Karpas-422 (cell line): ENCODE data around the gene TP53BP1. TPM values are rescaled to one million over a fixed set of nuclear protein-coding genes. Genes with fewer than 3 reads are reported as not detected.
"Not testable (repeated sequence)": the region's sequence is repeated elsewhere in the genome, so short reads cannot be mapped to it uniquely, and the experiment has no call there.

ENCODE experiments used
- DNase-seq: peaks from one replicate; pipeline ENCODE4 v3.0.0-alpha.2; 2015
- H2AFZ ChIP-seq: fragments of 200-600 bp; sonication (generic); 2 replicates; pipeline ENCODE4 v1.6.1; 2014; ENCODE audit warnings: antibody characterized with exemption, low read length, mixed read lengths
- H3K27ac ChIP-seq: fragments of 200-600 bp; sonication (generic); 2 replicates; pipeline ENCODE4 v1.5.1; 2014; ENCODE audit warnings: mild to moderate bottlenecking, low read length, moderate library complexity
- H3K27me3 ChIP-seq: fragments of 200-600 bp; sonication (generic); 2 replicates; pipeline ENCODE4 v1.6.1; 2014; ENCODE audit warnings: low read length, mixed read lengths
- H3K36me3 ChIP-seq: fragments of 200-600 bp; sonication (generic); 2 replicates; pipeline ENCODE4 v1.6.1; 2014; ENCODE audit warnings: low read length, mixed read lengths; ENCODE audit not compliant: insufficient read depth
- H3K4me1 ChIP-seq: fragments of 200-600 bp; sonication (generic); 2 replicates; pipeline ENCODE4 v1.6.1; 2014; ENCODE audit warnings: mild to moderate bottlenecking, low read length, mixed read lengths
- H3K4me2 ChIP-seq: fragments of 200-600 bp; sonication (generic); 2 replicates; pipeline ENCODE4 v1.6.1; 2014; ENCODE audit warnings: low read length, low read depth, mild to moderate bottlenecking; ENCODE audit not compliant: poor library complexity, severe bottlenecking
- H3K4me3 ChIP-seq: fragments of 200-600 bp; sonication (generic); 2 replicates; pipeline ENCODE4 v1.5.1; 2014; ENCODE audit warnings: mild to moderate bottlenecking, antibody characterized with exemption, low read length, mixed read lengths
- H3K79me2 ChIP-seq: fragments of 200-600 bp; sonication (generic); 2 replicates; pipeline ENCODE4 v1.6.1; 2014; ENCODE audit warnings: mild to moderate bottlenecking, low read length, mixed read lengths
- H3K9ac ChIP-seq: fragments of 200-600 bp; sonication (generic); 2 replicates; pipeline ENCODE4 v1.6.0; 2014; ENCODE audit warnings: low read length
- H3K9me2 ChIP-seq: fragments of 200-600 bp; sonication (generic), shearing (Covaris generic); replicated peaks from 2 replicates; pipeline ENCODE4 v1.6.0; 2014; ENCODE audit warnings: mild to moderate bottlenecking, low read length, moderate library complexity; ENCODE audit not compliant: insufficient read depth
- H3K9me3 ChIP-seq: fragments of 300-700, 200-600 bp; sonication (generic); 2 replicates; pipeline ENCODE4 v1.6.1; 2014; ENCODE audit warnings: low read length, mixed read lengths
- H4K20me1 ChIP-seq: fragments of 200-600 bp; sonication (generic); 2 replicates; pipeline ENCODE4 v1.6.1; 2014; ENCODE audit warnings: mild to moderate bottlenecking, antibody characterized with exemption, low read length, low read depth; ENCODE audit not compliant: insufficient read depth
- total RNA-seq: library from RNA; depleted of rRNA; stranded (reverse); fragments of >200 nt; shearing (Covaris generic); gene quantifications from 2 replicates; pipeline ENCODE4 v1.2.3, GENCODE V29; 2014; ENCODE audit warnings: low replicate concordance

The TP53BP1 gene
- total RNA-seq, 1 experiment from 2014 or later = 62.7 TPM

DNA sequence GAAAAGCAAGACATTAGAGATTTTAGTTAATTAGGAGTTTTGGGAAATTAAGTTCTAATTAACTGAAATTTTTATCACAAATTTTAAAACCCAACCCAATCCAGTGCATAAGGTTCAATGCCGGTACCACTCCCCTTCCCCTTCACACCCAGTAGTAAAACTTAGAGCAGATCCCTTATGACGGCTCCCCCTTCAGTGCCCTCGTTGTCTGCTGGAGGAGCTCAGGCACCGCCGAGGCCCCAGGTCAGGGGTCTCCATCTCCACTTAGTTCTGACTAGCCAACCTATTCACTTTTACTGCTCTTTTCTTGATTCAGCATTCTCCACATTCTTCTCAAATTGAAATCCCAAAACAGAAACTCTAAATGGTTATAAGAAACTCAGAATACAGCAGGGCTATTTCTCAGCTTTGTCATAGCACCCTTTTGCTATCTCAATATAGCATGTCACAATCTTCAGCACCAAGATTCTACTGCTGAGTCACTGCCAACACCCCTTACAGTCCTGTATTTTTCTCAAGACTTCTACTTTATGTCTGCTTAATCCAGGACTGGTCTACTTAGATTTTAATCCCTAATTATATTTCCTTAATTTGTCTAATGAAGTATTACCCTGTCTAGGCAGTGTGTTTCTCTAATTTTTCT is 82.3 kb downstream of the TP53BP1 start:
- Histone ChIP-seq H3K9ac (no peak overlapping the region), H3K4me2 (no peak overlapping the region), H4K20me1 (no peaks in the 10 kb centered on the region), H3K36me3 (peaks cover 56% of the 10 kb centered on the region), H3K27me3 (no peaks in the 10 kb centered on the region), H3K4me3 (no peak overlapping the region), H3K9me3 (no peaks in the 10 kb centered on the region), H3K79me2 (0 out of 2 replicates have a peak, but pooled peaks cover 3% of the 10 kb centered on the region), H3K4me1 (no peaks in the 10 kb centered on the region), H3K27ac (no peak overlapping the region), H3K9me2 (no peaks in the 10 kb centered on the region), H2AFZ (no peak overlapping the region)
- no peak for DNase-seq

DNA sequence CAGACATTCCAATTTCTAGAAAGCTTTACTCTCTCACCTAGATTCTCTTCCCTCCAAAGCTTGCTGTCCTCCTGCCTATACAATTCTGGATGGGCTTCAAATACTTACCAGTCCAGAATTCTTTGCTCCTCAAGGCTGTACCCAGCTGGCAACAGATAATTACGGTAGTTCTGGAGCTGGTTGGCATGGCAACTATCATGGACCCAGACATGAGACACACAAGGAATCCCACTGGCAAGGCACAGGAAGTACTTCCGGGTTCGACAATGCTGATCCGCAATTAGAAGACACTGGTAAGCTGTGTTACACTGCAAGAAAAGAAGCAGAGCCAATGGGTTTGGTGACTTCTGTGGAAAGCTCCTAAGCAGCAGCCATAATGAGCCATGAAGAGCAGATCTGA is 84.2 kb downstream of the TP53BP1 start:
- DNase-seq = no peak
- Histone ChIP-seq H2AFZ (no peak overlapping the region), H3K36me3 (peaks cover 71% of the 10 kb centered on the region), H3K27ac (no peak overlapping the region), H3K9me3 (no peaks in the 10 kb centered on the region), H3K4me1 (no peaks in the 10 kb centered on the region), H3K9me2 (no peaks in the 10 kb centered on the region), H3K9ac (no peak overlapping the region), H3K27me3 (no peaks in the 10 kb centered on the region), H3K4me3 (no peak overlapping the region), H3K4me2 (no peak overlapping the region), H3K79me2 (0 out of 2 replicates have a peak, but pooled peaks cover 3% of the 10 kb centered on the region), H4K20me1 (no peaks in the 10 kb centered on the region)

DNA sequence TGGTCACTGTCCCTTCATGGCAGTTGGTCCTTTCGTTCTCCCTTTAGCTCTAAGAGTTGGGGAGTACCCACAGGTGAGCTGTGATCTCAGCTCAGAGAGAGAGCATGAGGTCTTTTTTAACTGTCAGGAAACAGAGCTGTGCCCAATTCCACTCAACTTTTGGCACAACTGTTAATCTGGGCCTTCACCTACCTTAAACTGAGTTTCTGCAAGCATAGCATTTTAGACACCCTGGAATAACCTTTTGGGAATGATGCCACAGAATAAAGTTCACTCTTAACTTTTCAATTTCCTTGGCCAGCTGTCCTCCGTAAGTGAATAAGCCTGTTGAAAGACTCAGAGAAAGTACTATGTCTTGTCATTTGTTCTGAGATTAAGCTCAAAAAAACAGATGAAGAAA is 86.1 kb downstream of the TP53BP1 start:
- peaks cover 67% of the 10 kb centered on the region for H3K36me3 ChIP-seq

DNA sequence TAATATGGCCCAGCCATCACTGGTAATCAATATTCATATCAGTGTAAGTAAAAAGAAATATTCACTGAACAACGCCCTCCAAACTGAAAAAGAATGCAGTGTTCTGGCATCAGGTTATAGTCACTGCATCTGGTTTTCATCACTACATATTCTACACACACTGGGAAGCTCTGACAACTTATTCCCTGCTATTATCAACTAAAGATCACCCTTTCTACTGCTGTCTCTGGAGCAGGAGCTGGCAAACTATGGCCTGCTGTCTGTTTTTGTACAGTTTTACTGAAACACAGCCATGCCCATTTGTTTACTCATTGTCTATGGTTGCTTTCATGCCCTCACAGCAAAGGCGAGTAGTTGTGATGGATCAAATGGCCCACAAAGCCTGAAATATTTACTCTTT is 86.8 kb downstream of the TP53BP1 start:
- H3K4me3 ChIP-seq = no peak overlapping the region
- H3K27me3 ChIP-seq = no peaks in the 10 kb centered on the region
- no peak for DNase-seq
- H4K20me1 ChIP-seq = no peaks in the 10 kb centered on the region
- no peak overlapping the region for H3K27ac ChIP-seq
- no peaks in the 10 kb centered on the region for H3K9me2 ChIP-seq
- H3K9ac ChIP-seq = no peak overlapping the region
- H3K36me3 ChIP-seq = peaks cover 70% of the 10 kb centered on the region
- H3K4me1 ChIP-seq = no peaks in the 10 kb centered on the region
- no peaks in the 10 kb centered on the region for H3K79me2 ChIP-seq
- H3K9me3 ChIP-seq = no peaks in the 10 kb centered on the region
- no peak overlapping the region for H2AFZ ChIP-seq
- H3K4me2 ChIP-seq = no peak overlapping the region

More for the DNA sequence above, 86.1 kb downstream of the TP53BP1 start:
- no peaks in the 10 kb centered on the region for H4K20me1 ChIP-seq
- H3K9me2 ChIP-seq = no peaks in the 10 kb centered on the region
- no peak overlapping the region for H3K4me2 ChIP-seq
- H3K4me3 ChIP-seq = no peak overlapping the region
- no peaks in the 10 kb centered on the region for H3K9me3 ChIP-seq
- no peak overlapping the region for H3K27ac ChIP-seq
- H3K9ac ChIP-seq = no peak overlapping the region
- no peaks in the 10 kb centered on the region for H3K4me1 ChIP-seq
- no peak overlapping the region for H2AFZ ChIP-seq
- 0 out of 2 replicates have a peak, but pooled peaks cover 3% of the 10 kb centered on the region for H3K79me2 ChIP-seq
- no peak for DNase-seq
- H3K27me3 ChIP-seq = no peaks in the 10 kb centered on the region

DNA sequence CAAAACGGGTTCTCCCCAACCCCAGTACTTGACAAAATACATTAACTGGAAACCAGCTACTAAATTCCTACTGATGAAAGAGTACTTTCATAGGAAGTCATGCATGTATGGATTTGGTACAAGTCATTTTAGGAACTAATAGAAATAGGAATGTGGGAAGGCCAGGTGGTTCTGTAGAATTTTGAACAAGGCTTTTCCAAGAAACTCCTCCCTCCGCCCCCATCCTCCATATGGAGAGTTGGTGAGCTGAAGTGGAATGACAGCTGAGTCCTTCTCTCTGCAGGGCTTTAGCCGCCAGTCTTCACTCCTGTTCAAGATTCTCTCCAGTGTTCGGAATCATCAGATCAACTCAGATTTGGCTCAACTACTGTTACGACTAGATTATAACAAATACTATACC is 88.8 kb downstream of the TP53BP1 start:
- Histone ChIP-seq H3K9me3 (no peaks in the 10 kb centered on the region), H3K27ac (no peak overlapping the region), H3K79me2 (no peaks in the 10 kb centered on the region), H3K27me3 (no peaks in the 10 kb centered on the region), H3K9me2 (no peaks in the 10 kb centered on the region), H3K4me1 (no peaks in the 10 kb centered on the region), H3K4me2 (no peak overlapping the region), H3K36me3 (peaks cover 65% of the 10 kb centered on the region), H2AFZ (no peak overlapping the region), H3K9ac (no peak overlapping the region), H4K20me1 (no peaks in the 10 kb centered on the region), H3K4me3 (no peak overlapping the region)
- no peak for DNase-seq

DNA sequence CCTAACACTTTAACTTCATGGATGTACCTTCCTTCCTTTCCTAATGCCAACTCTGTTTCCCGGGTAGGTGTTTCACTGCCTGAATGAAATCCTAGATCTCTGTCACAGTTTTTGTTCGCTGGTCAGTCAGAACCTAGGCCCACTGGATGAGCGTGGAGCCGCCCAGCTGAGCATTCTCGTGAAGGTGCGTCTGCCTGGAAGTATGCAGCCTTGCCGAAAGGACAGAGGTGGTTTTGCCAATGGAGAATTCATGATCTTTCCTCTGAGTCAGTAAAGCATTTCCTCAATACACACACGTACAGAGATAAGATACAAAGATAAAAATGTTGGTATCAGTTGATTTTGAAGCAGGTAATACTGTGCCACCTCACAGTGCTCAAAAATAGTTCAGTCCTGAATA is 89.3 kb downstream of the TP53BP1 start:
- DNase-seq = no peak
- Histone ChIP-seq H3K9me3 (no peaks in the 10 kb centered on the region), H3K4me1 (no peaks in the 10 kb centered on the region), H3K27me3 (no peaks in the 10 kb centered on the region), H3K4me3 (no peak overlapping the region), H3K27ac (no peak overlapping the region), H2AFZ (no peak overlapping the region), H3K9ac (no peak overlapping the region), H4K20me1 (no peaks in the 10 kb centered on the region), H3K79me2 (no peaks in the 10 kb centered on the region), H3K4me2 (no peak overlapping the region), H3K36me3 (peaks cover 66% of the 10 kb centered on the region), H3K9me2 (no peaks in the 10 kb centered on the region)

DNA sequence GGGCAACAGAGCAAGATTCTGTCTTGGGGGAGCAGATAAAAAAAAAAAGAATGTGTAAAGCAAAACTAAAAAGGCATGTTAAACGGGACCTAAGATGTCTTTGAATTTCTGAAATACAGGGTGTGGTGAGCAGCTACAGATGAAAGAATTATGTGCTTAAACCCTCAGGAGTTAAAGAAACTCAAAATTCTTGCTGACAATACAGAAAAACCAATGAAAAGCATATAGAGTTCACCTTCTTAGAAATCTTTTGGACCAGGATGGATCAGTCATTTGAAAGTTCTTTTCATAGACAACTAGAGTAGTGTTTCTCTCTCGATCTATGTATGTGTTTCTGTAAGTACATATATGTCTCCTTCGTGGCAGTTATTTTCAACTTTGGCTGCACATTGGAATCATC is 90.7 kb downstream of the TP53BP1 start:
- peaks cover 63% of the 10 kb centered on the region for H3K36me3 ChIP-seq
- DNase-seq = no peak
- no peak overlapping the region for H3K27ac ChIP-seq
- H3K9ac ChIP-seq = no peak overlapping the region
- H3K4me1 ChIP-seq = no peaks in the 10 kb centered on the region
- H2AFZ ChIP-seq = no peak overlapping the region
- H3K9me2 ChIP-seq = no peaks in the 10 kb centered on the region
- no peak overlapping the region for H3K4me3 ChIP-seq
- no peaks in the 10 kb centered on the region for H4K20me1 ChIP-seq
- no peaks in the 10 kb centered on the region for H3K79me2 ChIP-seq
- H3K27me3 ChIP-seq = no peaks in the 10 kb centered on the region
- H3K4me2 ChIP-seq = no peak overlapping the region
- no peaks in the 10 kb centered on the region for H3K9me3 ChIP-seq

DNA sequence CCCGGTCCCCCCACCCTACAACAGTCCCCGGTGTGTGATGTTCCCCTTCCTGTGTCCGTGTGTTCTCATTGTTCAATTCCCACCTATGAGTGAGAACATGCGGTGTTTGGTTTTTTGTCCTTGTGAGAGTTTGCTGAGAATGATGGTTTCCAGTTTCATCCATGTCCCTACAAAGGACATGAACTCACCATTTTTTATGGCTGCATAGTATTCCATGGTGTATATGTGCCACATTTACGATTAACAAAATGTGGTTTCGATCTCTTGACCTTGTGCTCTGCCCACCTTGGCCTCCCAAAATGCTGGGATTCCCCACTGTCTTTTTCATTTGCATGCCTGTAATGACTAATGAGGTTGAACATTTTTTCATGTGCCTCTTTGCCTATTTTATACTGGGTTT is 99.4 kb downstream of the TP53BP1 start:
- H3K36me3 ChIP-seq = peaks cover 39% of the 10 kb centered on the region
- not testable (repeated sequence) for H4K20me1 ChIP-seq, H3K4me3 ChIP-seq, H3K9me3 ChIP-seq, H3K27me3 ChIP-seq, H2AFZ ChIP-seq, H3K4me2 ChIP-seq, H3K4me1 ChIP-seq, DNase-seq, H3K27ac ChIP-seq, H3K9me2 ChIP-seq, H3K9ac ChIP-seq, H3K79me2 ChIP-seq
